GM19438 (cell line): ENCODE measurements around the gene MCCD1.
A peak's percentile ranks its signal among the peaks of the same experiment; 100 is the strongest.
"Not testable (repeated sequence)": the region's sequence is repeated elsewhere in the genome, so short reads cannot be mapped to it uniquely, and the experiment has no call there.

Experiments
- ATAC-seq: cut with Tn5 transposase; IDR thresholded peaks from one replicate; pipeline ENCODE4 v1.9.1; 2021; ENCODE audit warnings: low read depth; ENCODE audit not compliant: unreplicated experiment

MCCD1 gene

GRCh38 chr6:31528821-31529328, at the start of gene MCCD1:
Gene MCCD1 (plus strand): TSS chr6:31528962. CDS start chr6:31529015, 53 bp downstream.
- ATAC-seq: no peak

GRCh38 chr6:31479151-31479932, 49.4 kb upstream of the MCCD1 start:
- ATAC-seq: no peak

GRCh38 chr6:31479933-31480535, 48.7 kb upstream of the MCCD1 start:
- ATAC-seq: no peak

GRCh38 chr6:31480574-31480973, 48.2 kb upstream of the MCCD1 start:
- no peak for ATAC-seq

- no peak for ATAC-seq
These were observed 45.4 kb upstream of the MCCD1 start for GRCh38 chr6:31483392-31483791.

GRCh38 chr6:31485055-31485454, 43.7 kb upstream of the MCCD1 start:
- ATAC-seq: no peak

GRCh38 chr6:31486065-31486837, 42.5 kb upstream of the MCCD1 start:
- not testable (repeated sequence) for ATAC-seq

- not testable (repeated sequence) for ATAC-seq
These were observed 41.1 kb upstream of the MCCD1 start for GRCh38 chr6:31487674-31488073.

GRCh38 chr6:31489086-31489485, 39.7 kb upstream of the MCCD1 start:
- no peak for ATAC-seq

GRCh38 chr6:31490115-31490873, 38.5 kb upstream of the MCCD1 start:
- ATAC-seq: no peak

- not testable (repeated sequence) for ATAC-seq
These were observed 35.2 kb upstream of the MCCD1 start for GRCh38 chr6:31493550-31493874.

- ATAC-seq: no peak
These were observed 34.7 kb upstream of the MCCD1 start for GRCh38 chr6:31493875-31494694.

GRCh38 chr6:31495580-31495979, 33.2 kb upstream of the MCCD1 start:
- ATAC-seq: no peak

- not testable (repeated sequence) for ATAC-seq
These were observed 31.9 kb upstream of the MCCD1 start for GRCh38 chr6:31496826-31497225.

- ATAC-seq: peak; percentile 53
These were observed 31.0 kb upstream of the MCCD1 start, which contains the start of gene MICB for GRCh38 chr6:31497531-31498476. Gene MICB (plus strand): TSS chr6:31498145. CDS start chr6:31498194, 49 bp downstream.

GRCh38 chr6:31498748-31499147, 30.0 kb upstream of the MCCD1 start:
- ATAC-seq: no peak

GRCh38 chr6:31499648-31500047, 29.1 kb upstream of the MCCD1 start:
- not testable (repeated sequence) for ATAC-seq

- no peak for ATAC-seq
These were observed 26.2 kb upstream of the MCCD1 start for GRCh38 chr6:31502586-31502985.
